Astrocyte (in vitro differentiated cells and primary cell): Measurements from ENCODE around the gene PRDM2. TPM values are rescaled to one million over a fixed set of nuclear protein-coding genes. Genes with fewer than 3 reads are reported as not detected.

Source experiments
- DNase-seq: peaks from one replicate; pipeline ENCODE4 v3.0.0-alpha.2; 2010; ENCODE audit warnings: low read depth
- FAIRE-seq: peaks from 2 replicates; lab custom pipeline; 2011; peaks lifted over from hg19 to GRCh38; lab: Jason Lieb, UNC
- H2AFZ ChIP-seq: 2 replicates; pipeline ENCODE4 v1.6.0; 2012; ENCODE audit warnings: low read depth, low read length, inconsistent platforms
- H3K27ac ChIP-seq: 2 replicates; pipeline ENCODE4 v1.5.1; 2011; ENCODE audit warnings: low read depth, low read length, inconsistent platforms
- H3K27me3 ChIP-seq: 2 replicates; pipeline ENCODE4 v1.6.0; 2011; ENCODE audit warnings: low read length, inconsistent platforms; ENCODE audit not compliant: insufficient read depth
- H3K36me3 ChIP-seq: 2 replicates; pipeline ENCODE4 v1.5.1; 2011; ENCODE audit warnings: low read length, inconsistent platforms; ENCODE audit not compliant: insufficient read depth
- H3K4me1 ChIP-seq: 2 replicates; pipeline ENCODE4 v1.5.1; 2011; ENCODE audit warnings: low read length, inconsistent platforms; ENCODE audit not compliant: insufficient read depth
- H3K4me2 ChIP-seq: 2 replicates; pipeline ENCODE4 v1.6.0; 2012; ENCODE audit warnings: low read length, inconsistent platforms
- H3K4me3 ChIP-seq: 2 replicates; pipeline ENCODE4 v1.5.1; 2011; ENCODE audit warnings: low read depth, mild to moderate bottlenecking, low read length, inconsistent platforms; ENCODE audit not compliant: insufficient read depth
- H3K79me2 ChIP-seq: 2 replicates; pipeline ENCODE4 v1.6.0; 2012; ENCODE audit warnings: mild to moderate bottlenecking, low read length, inconsistent platforms; ENCODE audit not compliant: insufficient read depth
- H3K9ac ChIP-seq: 2 replicates; pipeline ENCODE4 v1.6.0; 2012; ENCODE audit warnings: mild to moderate bottlenecking, low read length, inconsistent platforms
- H3K9me3 ChIP-seq: 2 replicates; pipeline ENCODE4 v1.5.1; 2012; ENCODE audit warnings: low read depth, mild to moderate bottlenecking, low read length, inconsistent platforms; ENCODE audit not compliant: insufficient read depth
- H4K20me1 ChIP-seq: 2 replicates; pipeline ENCODE4 v1.6.0; 2012; ENCODE audit warnings: low read length, inconsistent platforms; ENCODE audit not compliant: insufficient read depth
- H3K27ac Mint-ChIP-seq: one replicate; pipeline ENCODE4 v1.8.0; 2021; ENCODE audit warnings: mild to moderate bottlenecking, mixed read lengths; ENCODE audit not compliant: unreplicated experiment
- H3K27me3 Mint-ChIP-seq: one replicate; pipeline ENCODE4 v1.8.0; 2021; ENCODE audit warnings: low read depth, mixed read lengths; ENCODE audit not compliant: unreplicated experiment
- H3K36me3 Mint-ChIP-seq: one replicate; pipeline ENCODE4 v1.8.0; 2021; ENCODE audit warnings: low read depth, mixed read lengths; ENCODE audit not compliant: unreplicated experiment
- H3K4me1 Mint-ChIP-seq: one replicate; pipeline ENCODE4 v1.8.0; 2021; ENCODE audit warnings: low read depth, mixed read lengths; ENCODE audit not compliant: unreplicated experiment
- H3K4me3 Mint-ChIP-seq: one replicate; pipeline ENCODE4 v1.8.0; 2021; ENCODE audit warnings: mild to moderate bottlenecking, moderate library complexity, mixed read lengths; ENCODE audit not compliant: unreplicated experiment
- H3K9me3 Mint-ChIP-seq: one replicate; pipeline ENCODE4 v1.8.0; 2021; ENCODE audit warnings: mild to moderate bottlenecking, mixed read lengths; ENCODE audit not compliant: unreplicated experiment
- CTCF ChIP-seq: IDR thresholded peaks from 2 replicates; pipeline ENCODE4 v1.5.1; 2011; ENCODE audit warnings: low read depth, mild to moderate bottlenecking, inconsistent platforms, low read length, moderate library complexity; ENCODE audit not compliant: insufficient read depth
- EZH2 ChIP-seq: IDR thresholded peaks from 2 replicates; pipeline ENCODE4 v1.6.1; 2012; ENCODE audit warnings: mild to moderate bottlenecking, low read length, inconsistent platforms; ENCODE audit not compliant: insufficient read depth
- total RNA-seq: library from RNA; stranded (reverse); gene quantifications from 2 replicates; pipeline ENCODE4 v1.2.1, GENCODE V29; 2021

The PRDM2 gene
- total RNA-seq, 1 donor from 2014 or later: 49.0 TPM

GRCh38 chr1:13823936-13824335, 123.9 kb downstream of the PRDM2 start:
- Mint-ChIP-seq H3K9me3 (peaks cover 5% of the 10 kb centered on the region), H3K27me3 (peaks cover 13% of the 10 kb centered on the region), H3K4me1 (peaks cover 3% of the 10 kb centered on the region), H3K27ac (no peak overlapping the region), H3K36me3 (peaks cover 7% of the 10 kb centered on the region), H3K4me3 (no peak overlapping the region)
- Histone ChIP-seq H3K4me2 (no peak overlapping the region), H3K79me2 (no peaks in the 10 kb centered on the region), H3K36me3 (no peaks in the 10 kb centered on the region), H3K27ac (no peak overlapping the region), H3K9ac (no peak overlapping the region), H3K27me3 (no peaks in the 10 kb centered on the region), H3K4me3 (no peak overlapping the region), H3K4me1 (no peaks in the 10 kb centered on the region), H4K20me1 (no peaks in the 10 kb centered on the region), H3K9me3 (no peaks in the 10 kb centered on the region), H2AFZ (no peak overlapping the region)
- TF ChIP-seq EZH2 (no peak), CTCF (no peak)
- DNase-seq: no peak
- no peak for FAIRE-seq

GRCh38 chr1:13824626-13825025, 124.6 kb downstream of the PRDM2 start:
- DNase-seq: no peak
- peaks cover 7% of the 10 kb centered on the region for H3K36me3 Mint-ChIP-seq
- Histone ChIP-seq H3K27me3 (no peaks in the 10 kb centered on the region), H3K4me1 (no peaks in the 10 kb centered on the region), H3K4me2 (no peak overlapping the region), H3K9me3 (no peaks in the 10 kb centered on the region), H3K9ac (no peak overlapping the region), H3K27ac (no peak overlapping the region), H3K79me2 (no peaks in the 10 kb centered on the region), H3K4me3 (no peak overlapping the region), H2AFZ (no peak overlapping the region), H4K20me1 (no peaks in the 10 kb centered on the region), H3K36me3 (no peaks in the 10 kb centered on the region)
- TF ChIP-seq EZH2 (no peak), CTCF (no peak)
- no peak overlapping the region for H3K4me3 Mint-ChIP-seq
- H3K27ac Mint-ChIP-seq: no peak overlapping the region
- H3K27me3 Mint-ChIP-seq: peaks cover 13% of the 10 kb centered on the region
- no peak for FAIRE-seq
- H3K9me3 Mint-ChIP-seq: peaks cover 5% of the 10 kb centered on the region
- H3K4me1 Mint-ChIP-seq: peaks cover 3% of the 10 kb centered on the region

GRCh38 chr1:13825033-13825432, 125.0 kb downstream of the PRDM2 start:
- TF ChIP-seq CTCF: no peak
- no peak for TF ChIP-seq EZH2
- no peak overlapping the region for H3K4me2 ChIP-seq
- no peaks in the 10 kb centered on the region for H3K36me3 ChIP-seq
- Mint-ChIP-seq H3K4me1 (no peaks in the 10 kb centered on the region), H3K27me3 (peaks cover 15% of the 10 kb centered on the region), H3K36me3 (peaks cover 7% of the 10 kb centered on the region), H3K9me3 (peaks cover 5% of the 10 kb centered on the region), H3K4me3 (no peak overlapping the region), H3K27ac (no peak overlapping the region)
- no peak for FAIRE-seq
- H3K9me3 ChIP-seq: no peaks in the 10 kb centered on the region
- H3K27me3 ChIP-seq: no peaks in the 10 kb centered on the region
- H3K9ac ChIP-seq: no peak overlapping the region
- no peaks in the 10 kb centered on the region for H3K4me1 ChIP-seq
- no peak overlapping the region for H3K27ac ChIP-seq
- no peaks in the 10 kb centered on the region for H4K20me1 ChIP-seq
- H3K4me3 ChIP-seq: no peak overlapping the region
- no peaks in the 10 kb centered on the region for H3K79me2 ChIP-seq
- no peak overlapping the region for H2AFZ ChIP-seq
- no peak for DNase-seq
